Skeletal muscle tissue (tissue), 4 donors: Measurements from ENCODE around the gene PRKCE. TPM values are rescaled to one million over a fixed set of nuclear protein-coding genes. Genes with fewer than 3 reads are reported as not detected.

Experiments used
- H3K27ac ChIP-seq: one replicate; pipeline ENCODE4 v1.7.0; 2013; ENCODE audit warnings: mild to moderate bottlenecking, low read depth, low read length, inconsistent platforms
- H3K27me3 ChIP-seq, 3 donors: one replicate each; pipeline ENCODE4 v1.7.0; 2013; ENCODE audit warnings: low read length in 3 of 3; ENCODE audit not compliant: control insufficient read depth in 3 of 3, insufficient read depth in 3 of 3
- H3K36me3 ChIP-seq, 3 donors: one replicate each; pipeline ENCODE4 v1.7.0; 2013; ENCODE audit warnings: low read length in 3 of 3; ENCODE audit not compliant: control insufficient read depth in 3 of 3, insufficient read depth in 3 of 3
- H3K4me1 ChIP-seq, 3 donors: one replicate each; pipeline ENCODE4 v1.7.0; 2013; ENCODE audit warnings: low read length in 3 of 3, mild to moderate bottlenecking in 3 of 3; ENCODE audit not compliant: control insufficient read depth in 3 of 3, insufficient read depth in 3 of 3
- H3K4me3 ChIP-seq, 3 donors: one replicate each; pipeline ENCODE4 v1.7.0; 2013; ENCODE audit warnings: low read length in 3 of 3
- H3K9ac ChIP-seq, 3 donors: one replicate each; pipeline ENCODE4 v1.7.0; 2013; ENCODE audit warnings: low read length in 3 of 3, mild to moderate bottlenecking in 3 of 3, moderate library complexity in 2 of 3, low read depth in 1 of 3
- H3K9me3 ChIP-seq, 3 donors: one replicate each; pipeline ENCODE4 v1.7.0; 2013; ENCODE audit warnings: low read length in 3 of 3; ENCODE audit not compliant: control insufficient read depth in 3 of 3
- total RNA-seq: library from RNA; depleted of rRNA; stranded (reverse); fragments of >200 nt; gene quantifications from one replicate; pipeline ENCODE4 v1.2.3, GENCODE V29; 2014
- donor health status: Osteomylitis.

PRKCE gene
- total RNA-seq, 1 donor from 2014 or later = 9.4 TPM

DNA sequence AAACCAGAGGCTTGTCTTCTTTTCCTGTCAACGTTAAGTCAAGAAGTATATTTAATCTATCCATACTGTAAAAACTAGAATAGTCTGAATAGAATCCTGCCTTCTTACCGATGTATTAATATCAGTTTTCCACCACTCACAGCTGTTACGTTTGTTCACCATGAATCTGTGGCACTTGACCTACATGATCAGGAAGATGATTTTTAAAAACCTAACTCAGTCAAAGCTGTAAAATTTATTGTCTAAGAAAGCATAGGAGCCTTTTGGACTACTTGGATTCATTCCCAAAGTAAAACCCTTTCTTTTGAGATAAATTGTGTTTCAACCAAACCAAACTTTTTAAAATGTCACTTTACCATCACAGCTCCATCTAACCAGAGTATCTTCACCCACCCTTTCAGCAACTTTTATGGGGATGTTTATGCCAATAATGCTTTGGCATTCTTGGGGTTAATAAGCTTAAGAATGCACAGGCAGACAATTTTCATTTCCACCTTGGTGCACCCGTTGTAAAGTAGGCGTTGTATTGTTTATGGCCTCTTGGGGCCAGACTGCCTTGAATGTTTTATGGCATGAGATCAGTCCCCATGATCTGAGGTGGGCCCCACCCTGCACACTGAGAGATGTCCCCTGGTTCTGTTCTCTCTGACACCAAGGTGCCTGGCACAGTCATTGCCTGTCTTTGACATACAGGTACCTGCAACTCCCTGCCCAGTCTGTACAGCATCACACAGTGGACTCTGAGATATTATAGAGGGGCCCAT lies 469.5 kb downstream of the PRKCE start:
- Histone ChIP-seq H3K9me3 (no peaks in the 10 kb centered on the region), H3K4me3 (no peak overlapping the region), H3K27me3 (no peaks in the 10 kb centered on the region), H3K27ac (no peak overlapping the region), H3K4me1 (peaks cover 7 to 31% (median 24%) of the 10 kb centered on the region in 3 donors), H3K9ac (no peak overlapping the region), H3K36me3 (no peaks in the 10 kb centered on the region)

DNA sequence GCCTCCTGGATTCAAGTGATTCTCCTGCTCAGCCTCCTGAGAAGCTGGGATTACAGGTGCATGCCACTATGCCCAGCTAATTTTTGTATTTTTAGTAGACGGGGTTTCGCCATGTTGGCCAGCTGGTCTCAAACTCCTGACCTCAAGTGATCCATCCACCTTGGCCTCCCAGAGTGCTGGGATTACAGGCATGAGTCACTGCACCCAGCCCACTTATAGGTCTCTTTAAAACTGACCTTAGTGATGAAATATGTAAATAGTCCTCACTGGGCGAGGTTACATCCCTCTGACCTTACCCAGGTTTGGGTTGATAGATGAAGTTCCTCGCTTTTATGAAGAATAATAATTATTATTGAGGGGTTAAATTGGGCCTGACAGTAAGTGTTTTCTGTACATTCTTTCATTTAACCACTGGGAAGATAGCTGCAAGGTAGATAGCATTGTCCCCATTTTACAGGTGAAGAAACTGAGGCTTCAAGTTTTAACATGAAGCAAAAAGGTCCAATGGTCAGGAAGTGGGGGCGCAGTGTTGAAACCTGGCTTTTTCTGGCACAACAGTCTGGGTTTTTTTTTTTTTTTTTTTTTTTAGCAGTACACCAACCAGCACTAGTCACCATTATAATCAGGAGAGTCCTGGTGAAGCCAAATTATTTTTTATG lies 471.0 kb downstream of the PRKCE start:
- Histone ChIP-seq H3K9ac (no peak overlapping the region), H3K4me3 (no peak overlapping the region), H3K36me3 (no peaks in the 10 kb centered on the region), H3K27ac (no peak overlapping the region), H3K27me3 (no peaks in the 10 kb centered on the region), H3K4me1 (peaks cover 7 to 26% (median 24%) of the 10 kb centered on the region in 3 donors), H3K9me3 (no peaks in the 10 kb centered on the region)

DNA sequence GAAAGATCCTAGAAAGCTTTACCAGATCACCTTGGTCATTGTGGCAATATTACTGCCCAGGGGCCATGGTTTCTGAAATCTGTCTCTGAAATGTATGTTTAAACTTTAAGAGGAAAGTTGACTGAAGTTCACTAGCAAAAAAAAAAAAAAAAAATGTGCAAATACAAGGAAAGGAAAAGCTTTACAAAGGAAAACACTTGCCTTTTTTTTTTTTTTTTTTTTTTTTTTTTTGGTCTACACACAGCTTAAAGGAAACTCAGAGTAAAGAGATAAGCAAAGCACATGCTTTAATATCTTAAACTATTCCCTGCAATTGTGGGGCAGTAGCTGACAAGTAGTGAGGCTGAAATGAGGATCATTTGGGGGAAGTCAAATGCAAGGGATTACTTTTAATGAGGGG lies 471.5 kb downstream of the PRKCE start:
- H3K27me3 ChIP-seq = no peaks in the 10 kb centered on the region
- no peaks in the 10 kb centered on the region for H3K36me3 ChIP-seq
- H3K27ac ChIP-seq = no peak overlapping the region
- H3K4me3 ChIP-seq = no peak overlapping the region
- H3K9me3 ChIP-seq = no peaks in the 10 kb centered on the region
- H3K4me1 ChIP-seq = peaks cover 7 to 26% (median 24%) of the 10 kb centered on the region in 3 donors
- H3K9ac ChIP-seq = no peak overlapping the region

DNA sequence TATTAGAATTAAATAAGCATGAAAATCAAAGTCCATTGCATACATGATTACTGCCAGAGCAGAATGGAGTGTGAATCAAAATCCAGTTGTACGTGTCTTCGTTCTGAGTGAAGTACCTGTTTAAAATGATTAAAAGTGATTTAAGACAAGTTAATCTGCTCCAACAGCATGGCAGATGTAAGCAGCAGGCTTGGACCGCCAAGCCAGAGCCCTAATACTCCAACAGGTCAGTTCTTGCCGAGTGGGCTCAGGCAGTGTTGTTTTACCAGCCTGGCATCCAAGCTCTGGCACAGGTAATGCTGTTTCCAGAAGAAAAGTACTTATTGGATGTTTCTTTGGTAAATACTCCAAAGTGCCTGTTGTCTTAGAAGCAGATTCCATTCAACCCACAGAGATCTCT lies 474.3 kb downstream of the PRKCE start:
- Histone ChIP-seq H3K27ac (no peak overlapping the region), H3K4me3 (no peak overlapping the region), H3K4me1 (peaks cover 7 to 17% (median 11%) of the 10 kb centered on the region in 3 donors), H3K9ac (no peak overlapping the region), H3K27me3 (no peaks in the 10 kb centered on the region), H3K9me3 (no peaks in the 10 kb centered on the region), H3K36me3 (no peaks in the 10 kb centered on the region)

DNA sequence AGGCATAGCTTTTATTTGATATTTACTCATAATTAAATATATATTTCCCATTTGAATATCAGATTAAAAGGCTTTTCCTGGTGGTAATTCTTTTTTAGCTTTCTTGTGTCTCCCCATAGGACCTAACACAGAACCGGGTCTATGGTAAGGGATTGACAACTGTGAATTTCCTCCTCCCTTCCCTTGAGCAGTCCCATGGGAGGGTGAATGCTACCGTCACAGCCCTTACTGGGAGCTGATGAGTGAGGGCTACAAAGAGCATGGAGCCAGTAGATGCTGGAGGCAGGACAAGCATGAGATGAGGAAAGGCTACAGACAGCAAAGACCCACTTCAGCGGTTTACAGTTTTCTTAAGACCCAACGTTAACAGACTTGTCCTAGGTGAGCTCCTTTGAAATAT lies 475.1 kb downstream of the PRKCE start:
- no peaks in the 10 kb centered on the region for H3K9me3 ChIP-seq
- no peak overlapping the region for H3K27ac ChIP-seq
- no peak overlapping the region for H3K9ac ChIP-seq
- no peak overlapping the region for H3K4me3 ChIP-seq
- H3K36me3 ChIP-seq = no peaks in the 10 kb centered on the region
- H3K4me1 ChIP-seq = peaks cover 4 to 10% (median 7%) of the 10 kb centered on the region in 3 donors
- no peaks in the 10 kb centered on the region for H3K27me3 ChIP-seq

DNA sequence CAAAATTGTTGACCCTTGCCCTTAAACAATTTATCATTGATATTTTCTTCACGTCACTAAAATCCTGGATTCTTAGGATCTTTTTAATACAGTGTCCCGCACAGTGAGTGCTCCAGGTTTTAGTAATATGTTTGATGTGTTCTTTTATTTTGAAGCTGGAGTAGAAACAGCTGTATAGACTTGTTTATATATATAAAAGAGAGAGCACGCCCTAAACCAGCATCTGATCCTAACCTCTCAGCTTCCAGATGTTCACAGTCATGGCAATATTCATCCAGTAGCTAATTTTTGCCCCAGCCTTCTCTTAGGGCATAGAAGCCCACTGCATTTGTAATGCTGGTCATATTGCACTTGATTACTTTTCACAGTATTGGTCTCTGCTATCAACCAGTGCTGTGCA lies 475.7 kb downstream of the PRKCE start:
- H3K4me1 ChIP-seq = peaks cover 0 to 5% (median 3%) of the 10 kb centered on the region in 3 donors
- no peaks in the 10 kb centered on the region for H3K9me3 ChIP-seq
- no peak overlapping the region for H3K4me3 ChIP-seq
- H3K27ac ChIP-seq = no peak overlapping the region
- no peaks in the 10 kb centered on the region for H3K27me3 ChIP-seq
- H3K9ac ChIP-seq = no peak overlapping the region
- H3K36me3 ChIP-seq = no peaks in the 10 kb centered on the region

DNA sequence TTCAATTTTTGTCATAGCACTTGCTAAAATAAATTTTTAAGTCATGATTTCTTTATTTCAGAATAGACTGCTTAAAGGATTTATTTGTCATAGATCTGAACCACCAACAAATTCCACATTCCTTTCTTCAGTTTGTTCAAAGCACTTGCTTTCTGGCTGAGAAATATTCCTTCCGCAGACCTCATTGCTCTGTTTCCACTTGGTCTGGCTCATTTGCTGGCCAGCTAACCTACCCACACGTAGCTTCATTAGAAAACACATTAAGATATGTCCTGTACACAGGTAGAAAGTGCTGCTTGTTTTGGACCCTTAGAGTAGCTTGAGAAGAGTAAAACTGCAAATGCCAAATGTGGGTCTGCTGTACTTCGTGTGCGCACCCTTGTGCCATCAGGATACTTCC lies 479.0 kb downstream of the PRKCE start:
- H3K27me3 ChIP-seq = no peaks in the 10 kb centered on the region
- H3K36me3 ChIP-seq = no peaks in the 10 kb centered on the region

DNA sequence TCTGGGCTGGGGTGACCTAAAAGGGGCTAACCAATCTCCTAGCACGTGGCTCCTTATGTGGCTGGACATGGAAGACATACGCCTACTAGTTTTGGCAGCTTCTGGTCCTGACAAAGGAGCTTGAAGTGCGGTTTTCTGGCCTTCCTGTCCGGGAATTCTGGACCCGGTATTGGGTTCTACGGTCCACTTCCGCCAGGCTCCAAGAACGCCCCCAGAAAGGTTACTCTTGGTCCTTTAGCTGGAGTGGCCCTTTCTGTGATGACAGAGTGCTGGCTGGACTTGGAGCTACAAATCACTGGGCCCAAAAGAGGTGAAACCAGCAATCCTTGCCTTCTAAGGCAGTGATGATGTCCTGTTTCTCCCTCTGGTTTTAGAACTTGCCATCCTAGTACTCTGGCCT lies 481.5 kb downstream of the PRKCE start:
- H3K4me1 ChIP-seq = peaks cover 8 to 13% (median 9%) of the 10 kb centered on the region in 3 donors
- H3K9ac ChIP-seq = no peak overlapping the region
- H3K27ac ChIP-seq = no peak overlapping the region
- H3K27me3 ChIP-seq = no peaks in the 10 kb centered on the region
- H3K9me3 ChIP-seq = no peaks in the 10 kb centered on the region
- H3K4me3 ChIP-seq = no peak overlapping the region
- no peaks in the 10 kb centered on the region for H3K36me3 ChIP-seq

More for the DNA sequence above, 479.0 kb downstream of the PRKCE start:
- no peaks in the 10 kb centered on the region for H3K9me3 ChIP-seq
- H3K4me1 ChIP-seq = peaks cover 8 to 13% (median 9%) of the 10 kb centered on the region in 3 donors
- no peak overlapping the region for H3K27ac ChIP-seq
- no peak overlapping the region for H3K4me3 ChIP-seq
- no peak overlapping the region for H3K9ac ChIP-seq

DNA sequence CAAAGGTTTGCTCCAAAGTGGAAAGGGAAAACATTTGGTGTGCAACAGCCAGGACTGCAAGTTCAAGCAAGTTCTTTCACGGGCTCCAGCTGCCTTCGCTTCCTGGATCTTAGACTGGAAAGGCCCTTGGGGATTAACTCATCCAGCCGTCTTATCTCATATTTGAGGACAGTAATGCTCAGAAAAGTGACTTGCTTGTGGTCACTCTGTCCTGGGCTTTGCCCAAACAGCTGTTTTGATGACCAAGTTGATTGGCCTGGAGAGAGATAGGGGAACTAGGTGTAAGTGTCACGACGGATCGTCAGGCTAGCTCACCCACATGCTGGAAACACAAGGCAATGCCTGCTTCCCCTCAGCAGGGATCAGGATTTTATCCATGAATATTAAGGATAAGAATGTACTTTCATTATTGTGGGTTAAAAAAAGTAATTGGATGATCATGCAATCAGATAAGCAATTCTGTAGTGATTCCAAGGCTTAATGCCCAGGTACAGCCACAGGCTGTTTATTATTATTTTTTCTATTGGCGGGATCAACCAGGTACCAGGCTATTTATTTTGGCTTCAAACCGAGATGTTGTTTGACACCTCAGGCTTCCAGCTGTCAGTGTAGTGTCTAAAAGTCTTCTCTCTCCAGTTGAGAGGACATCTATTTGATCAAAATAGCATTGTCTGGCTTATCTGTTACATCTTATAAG lies 483.2 kb downstream of the PRKCE start:
- H3K4me3 ChIP-seq = no peak overlapping the region
- no peak overlapping the region for H3K9ac ChIP-seq
- peaks cover 8 to 13% (median 9%) of the 10 kb centered on the region in 3 donors for H3K4me1 ChIP-seq
- H3K9me3 ChIP-seq = no peaks in the 10 kb centered on the region
- no peaks in the 10 kb centered on the region for H3K36me3 ChIP-seq
- H3K27me3 ChIP-seq = no peaks in the 10 kb centered on the region
- peak overlapping the region; percentile 48 for H3K27ac ChIP-seq
